HUES6 (cell line): ENCODE results near the gene DBF4B.
A peak's percentile ranks its signal among the peaks of the same experiment; 100 is the strongest.

Experiments
- H3K27ac ChIP-seq: 2 replicates; pipeline ENCODE4 v1.7.0; 2013; ENCODE audit warnings: low read depth, mild to moderate bottlenecking, low read length, inconsistent platforms
- H3K27me3 ChIP-seq: 2 replicates; pipeline ENCODE4 v1.6.1; 2013; ENCODE audit warnings: low read length; ENCODE audit not compliant: control insufficient read depth, insufficient read depth
- H3K36me3 ChIP-seq: 2 replicates; pipeline ENCODE4 v1.6.1; 2013; ENCODE audit warnings: low read length; ENCODE audit not compliant: control insufficient read depth, insufficient read depth
- H3K4me1 ChIP-seq: 2 replicates; pipeline ENCODE4 v1.6.1; 2013; ENCODE audit warnings: low read length; ENCODE audit not compliant: control insufficient read depth, insufficient read depth
- H3K4me3 ChIP-seq: 2 replicates; pipeline ENCODE4 v1.5.1; 2013; ENCODE audit warnings: low read depth, low read length
- H3K9ac ChIP-seq: one replicate; pipeline ENCODE4 v1.6.1; 2013; ENCODE audit warnings: mild to moderate bottlenecking, low read length
- H3K9me3 ChIP-seq: 2 replicates; pipeline ENCODE4 v1.6.1; 2013; ENCODE audit warnings: low read depth, low read length; ENCODE audit not compliant: control insufficient read depth, insufficient read depth

The DBF4B gene

DNA sequence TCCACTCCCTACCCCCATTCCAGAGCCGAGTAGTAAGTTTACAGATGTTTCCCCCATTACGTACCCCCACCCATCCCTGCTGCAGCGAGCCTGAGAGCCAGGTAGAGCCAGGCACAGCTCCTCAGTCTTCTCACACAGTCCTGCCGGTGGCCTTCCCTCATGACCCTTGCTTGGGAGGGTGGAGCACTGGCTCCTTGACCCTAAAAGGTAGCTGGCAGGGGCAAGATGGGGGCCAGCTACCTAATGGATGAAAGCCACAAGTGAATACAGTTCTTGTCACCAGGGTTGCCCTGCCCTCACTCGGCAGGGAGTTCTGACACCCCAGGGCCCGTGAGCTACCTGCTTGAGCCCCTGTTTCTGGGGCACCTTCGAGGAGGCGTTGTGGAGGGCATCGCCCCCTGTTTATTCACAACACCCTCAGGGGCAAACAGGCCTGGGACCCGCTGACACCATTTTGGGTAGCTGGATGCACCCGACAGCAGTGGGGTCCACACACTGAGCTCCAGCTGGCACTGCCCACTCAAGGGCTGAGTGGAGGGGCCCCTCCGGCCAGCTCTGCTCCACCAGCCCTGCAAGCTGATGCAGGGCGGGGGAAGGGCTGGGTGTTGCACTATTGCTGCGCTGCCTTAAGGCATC is 72.5 kb downstream of the DBF4B start:
- Histone ChIP-seq H3K27ac (no peak overlapping the region), H3K4me3 (no peak overlapping the region), H3K27me3 (peaks cover 22% of the 10 kb centered on the region), H3K36me3 (no peaks in the 10 kb centered on the region), H3K9me3 (no peaks in the 10 kb centered on the region), H3K4me1 (peaks cover 36% of the 10 kb centered on the region), H3K9ac (no peak overlapping the region)

DNA sequence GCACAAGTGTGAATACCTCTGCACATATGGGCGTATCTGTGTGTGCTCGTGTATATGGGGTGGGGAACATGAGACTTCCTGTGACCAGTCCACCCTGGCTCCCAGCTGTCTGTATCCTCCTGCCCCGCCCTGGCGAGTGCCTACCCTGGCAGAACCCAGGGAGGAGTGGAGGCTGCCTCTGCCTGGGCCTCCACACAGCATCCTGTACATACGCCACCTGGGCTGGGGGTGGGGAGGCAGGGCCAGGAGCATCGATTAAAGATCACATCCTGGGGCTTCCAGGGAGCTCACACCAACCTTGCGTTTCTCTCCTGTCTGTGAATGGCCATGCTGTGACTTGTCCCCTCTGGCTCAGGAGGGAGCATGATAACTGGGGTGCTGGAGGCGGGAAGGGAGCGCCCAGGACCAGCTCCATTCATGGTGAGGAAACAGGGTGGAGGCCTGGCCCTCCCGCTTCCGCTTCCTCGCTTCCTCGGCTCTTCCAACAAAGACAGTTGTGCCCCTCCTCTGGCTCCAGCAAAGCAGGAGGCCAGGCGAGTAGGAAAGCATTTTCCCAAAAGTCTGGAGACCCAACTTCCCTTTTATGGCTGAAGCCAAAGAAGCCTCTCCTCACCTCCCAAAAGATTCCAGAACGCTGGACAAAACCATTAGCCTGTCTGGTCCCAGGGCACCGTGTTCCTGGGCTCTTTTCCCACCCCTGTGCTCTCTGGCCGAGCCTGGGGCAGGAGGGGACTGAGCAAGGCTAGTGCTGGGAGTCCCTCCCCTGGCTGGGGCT is 73.3 kb downstream of the DBF4B start:
- Histone ChIP-seq H3K4me1 (peaks cover 32% of the 10 kb centered on the region), H3K9ac (no peak overlapping the region), H3K27me3 (peaks cover 14% of the 10 kb centered on the region), H3K4me3 (no peak overlapping the region), H3K27ac (no peak overlapping the region), H3K9me3 (no peaks in the 10 kb centered on the region), H3K36me3 (no peaks in the 10 kb centered on the region)

DNA sequence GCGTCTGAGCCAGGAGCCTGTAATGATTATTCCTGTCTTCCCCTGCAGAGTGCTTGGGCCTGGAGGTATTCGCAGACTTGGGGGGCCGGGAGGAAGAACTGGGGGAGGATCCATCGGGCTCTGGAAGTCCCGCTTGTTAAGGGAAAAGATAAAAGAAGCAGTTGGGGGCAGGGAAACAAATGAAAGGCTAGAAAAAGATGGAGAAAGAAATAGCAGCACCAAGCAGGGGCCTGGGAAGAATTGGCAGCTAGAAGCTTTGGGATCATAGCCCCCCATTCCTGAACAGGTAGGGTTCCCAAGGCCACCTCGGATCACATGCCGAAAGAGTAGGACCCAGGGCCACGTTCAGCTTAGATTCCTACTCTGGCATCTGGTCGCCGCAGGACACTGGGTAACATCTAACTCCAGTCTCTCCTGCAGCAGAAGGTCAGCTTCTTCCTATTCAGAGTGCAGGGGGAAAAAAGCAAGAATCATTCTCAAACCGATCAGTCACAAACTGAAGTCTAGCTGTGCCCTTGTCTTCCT is 73.9 kb downstream of the DBF4B start:
- no peak overlapping the region for H3K4me3 ChIP-seq
- peaks cover 8% of the 10 kb centered on the region for H3K27me3 ChIP-seq
- H3K9ac ChIP-seq = no peak overlapping the region
- peaks cover 32% of the 10 kb centered on the region for H3K4me1 ChIP-seq
- H3K9me3 ChIP-seq = no peaks in the 10 kb centered on the region
- no peaks in the 10 kb centered on the region for H3K36me3 ChIP-seq
- no peak overlapping the region for H3K27ac ChIP-seq

DNA sequence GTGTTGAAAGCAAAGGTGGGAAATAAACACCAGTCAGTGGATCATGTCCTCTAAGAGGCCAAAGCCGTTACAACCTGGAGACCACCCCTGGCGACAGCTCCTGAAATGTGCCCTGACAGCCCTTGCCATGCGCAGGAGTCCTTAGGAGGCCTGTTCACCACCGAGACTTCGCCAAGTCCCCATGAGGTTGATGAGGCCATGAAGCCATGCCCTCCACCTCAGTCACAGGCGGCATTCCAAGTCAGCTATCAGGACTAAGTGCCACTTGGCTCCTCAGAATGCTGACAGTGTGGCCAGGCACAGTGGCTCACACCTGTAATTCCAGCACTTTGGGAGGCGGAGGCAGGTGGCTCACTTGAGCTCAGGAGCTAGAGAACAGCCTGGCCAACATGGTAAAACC is 77.5 kb downstream of the DBF4B start:
- Histone ChIP-seq H3K9ac (no peak overlapping the region), H3K4me3 (no peak overlapping the region), H3K9me3 (no peaks in the 10 kb centered on the region), H3K36me3 (no peaks in the 10 kb centered on the region), H3K27me3 (no peaks in the 10 kb centered on the region), H3K27ac (no peak overlapping the region), H3K4me1 (peaks cover 19% of the 10 kb centered on the region)

DNA sequence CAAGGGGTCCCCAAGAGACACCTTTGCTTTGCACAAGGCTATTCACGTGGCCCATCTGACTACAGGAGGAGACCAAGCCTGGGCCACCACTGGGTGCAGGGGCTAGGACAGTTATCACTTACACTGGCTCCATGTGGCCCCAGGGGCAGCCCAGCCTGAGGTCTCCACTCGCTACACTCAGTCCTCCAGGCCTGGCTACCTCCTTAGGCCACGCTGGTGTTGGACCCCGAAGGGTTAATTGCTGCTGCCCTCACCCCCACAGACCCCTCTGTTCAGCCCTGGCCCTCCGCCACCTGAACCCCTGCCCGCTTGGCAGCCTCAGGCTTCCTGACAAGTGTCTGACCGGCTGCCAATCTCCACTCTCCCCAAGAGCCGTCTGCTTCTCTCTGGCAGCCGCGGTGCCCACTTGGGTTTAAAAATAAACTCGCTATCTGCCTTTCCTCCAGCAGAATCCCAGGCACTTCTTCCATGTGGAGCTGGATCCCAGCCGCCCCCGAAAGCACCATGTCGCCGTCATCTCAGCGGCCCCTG is 78.2 kb downstream of the DBF4B start:
- no peak overlapping the region for H3K27ac ChIP-seq
- no peaks in the 10 kb centered on the region for H3K36me3 ChIP-seq
- H3K9ac ChIP-seq = no peak overlapping the region
- peaks cover 12% of the 10 kb centered on the region for H3K4me1 ChIP-seq
- H3K4me3 ChIP-seq = no peak overlapping the region
- no peaks in the 10 kb centered on the region for H3K27me3 ChIP-seq
- no peaks in the 10 kb centered on the region for H3K9me3 ChIP-seq

DNA sequence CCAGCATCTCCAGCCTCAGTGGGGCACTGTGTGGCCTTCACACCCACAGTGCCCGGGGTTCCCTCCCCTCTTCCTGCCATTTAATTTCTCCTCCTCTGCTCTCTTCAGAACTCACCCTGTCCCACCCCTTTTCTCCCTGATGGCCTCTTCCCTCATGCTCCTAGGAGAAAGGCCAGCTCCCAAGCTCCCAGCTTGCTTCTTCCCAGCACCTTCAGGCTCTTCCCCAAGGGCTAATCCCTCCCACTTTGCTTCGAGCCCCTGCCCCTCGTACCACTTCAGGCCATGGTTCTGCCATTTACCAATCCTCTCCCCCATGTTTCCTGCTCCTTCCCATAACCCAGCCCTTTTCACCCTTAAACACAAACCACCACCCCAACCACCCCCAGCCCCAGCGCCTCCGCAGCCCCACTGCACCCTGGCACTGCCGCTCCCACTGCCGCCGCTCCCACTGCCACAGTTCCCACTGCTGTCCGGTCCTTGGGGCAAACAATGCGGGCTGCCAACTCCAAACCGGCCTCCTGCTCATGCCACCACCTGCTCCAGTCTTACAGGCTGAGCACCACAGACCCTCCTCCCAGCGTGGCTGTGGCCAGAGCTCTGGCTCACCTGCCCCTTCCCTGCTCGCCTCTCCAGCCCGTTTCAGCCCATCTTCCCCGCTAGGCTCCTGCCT is 78.9 kb downstream of the DBF4B start:
- H3K4me1 ChIP-seq = peaks cover 4% of the 10 kb centered on the region
- no peak overlapping the region for H3K9ac ChIP-seq
- H3K9me3 ChIP-seq = no peaks in the 10 kb centered on the region
- H3K36me3 ChIP-seq = no peaks in the 10 kb centered on the region
- no peak overlapping the region for H3K27ac ChIP-seq
- no peaks in the 10 kb centered on the region for H3K27me3 ChIP-seq
- H3K4me3 ChIP-seq = no peak overlapping the region

DNA sequence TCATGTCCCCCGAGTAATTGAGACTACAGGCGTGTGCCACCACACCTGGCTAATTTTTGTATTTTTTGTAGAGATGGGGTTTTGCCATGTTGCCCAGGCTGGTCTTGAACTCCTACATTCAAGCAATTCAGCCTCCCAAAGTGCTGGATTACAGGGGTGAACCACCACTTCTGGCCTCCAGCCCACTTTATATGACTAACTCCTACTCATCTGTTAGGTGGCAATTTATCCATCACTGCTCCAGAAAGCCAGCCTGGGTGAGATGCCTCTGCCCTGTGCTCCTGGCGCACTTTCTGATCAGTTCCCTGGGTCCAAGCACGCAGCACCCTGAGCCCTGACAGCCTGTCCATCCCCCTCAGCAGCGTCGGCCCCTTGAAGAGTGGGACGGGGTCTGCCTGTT is 79.7 kb downstream of the DBF4B start:
- no peaks in the 10 kb centered on the region for H3K36me3 ChIP-seq
- no peak overlapping the region for H3K4me3 ChIP-seq
- H3K9me3 ChIP-seq = no peaks in the 10 kb centered on the region
- H3K4me1 ChIP-seq = no peaks in the 10 kb centered on the region
- no peak overlapping the region for H3K27ac ChIP-seq
- no peaks in the 10 kb centered on the region for H3K27me3 ChIP-seq
- H3K9ac ChIP-seq = no peak overlapping the region

DNA sequence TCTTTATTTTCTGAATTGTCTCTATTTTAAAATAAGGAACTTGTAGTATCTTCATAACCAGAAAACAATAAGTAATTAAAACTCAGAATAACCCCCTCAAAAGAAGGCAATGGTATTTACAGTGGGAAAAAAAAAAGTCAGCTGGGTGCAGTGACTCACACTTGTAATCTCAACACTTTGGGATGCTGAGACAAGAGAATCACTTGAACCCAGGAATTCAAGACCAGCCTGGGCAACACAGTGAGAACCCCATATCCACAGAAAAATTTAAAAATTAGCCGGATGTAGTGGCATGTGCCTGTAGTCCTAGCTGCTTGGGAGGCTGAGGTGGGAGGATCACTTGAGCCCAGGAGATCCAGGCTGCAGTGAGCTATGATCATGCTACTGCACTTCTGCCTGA is 83.8 kb downstream of the DBF4B start:
- no peak overlapping the region for H3K27ac ChIP-seq
- H3K27me3 ChIP-seq = no peaks in the 10 kb centered on the region
- no peak overlapping the region for H3K9ac ChIP-seq
- H3K36me3 ChIP-seq = peaks cover 7% of the 10 kb centered on the region; the same call in 1 of the 2 replicates
- no peaks in the 10 kb centered on the region for H3K9me3 ChIP-seq
- H3K4me1 ChIP-seq = peaks cover 16% of the 10 kb centered on the region
- H3K4me3 ChIP-seq = no peak overlapping the region

DNA sequence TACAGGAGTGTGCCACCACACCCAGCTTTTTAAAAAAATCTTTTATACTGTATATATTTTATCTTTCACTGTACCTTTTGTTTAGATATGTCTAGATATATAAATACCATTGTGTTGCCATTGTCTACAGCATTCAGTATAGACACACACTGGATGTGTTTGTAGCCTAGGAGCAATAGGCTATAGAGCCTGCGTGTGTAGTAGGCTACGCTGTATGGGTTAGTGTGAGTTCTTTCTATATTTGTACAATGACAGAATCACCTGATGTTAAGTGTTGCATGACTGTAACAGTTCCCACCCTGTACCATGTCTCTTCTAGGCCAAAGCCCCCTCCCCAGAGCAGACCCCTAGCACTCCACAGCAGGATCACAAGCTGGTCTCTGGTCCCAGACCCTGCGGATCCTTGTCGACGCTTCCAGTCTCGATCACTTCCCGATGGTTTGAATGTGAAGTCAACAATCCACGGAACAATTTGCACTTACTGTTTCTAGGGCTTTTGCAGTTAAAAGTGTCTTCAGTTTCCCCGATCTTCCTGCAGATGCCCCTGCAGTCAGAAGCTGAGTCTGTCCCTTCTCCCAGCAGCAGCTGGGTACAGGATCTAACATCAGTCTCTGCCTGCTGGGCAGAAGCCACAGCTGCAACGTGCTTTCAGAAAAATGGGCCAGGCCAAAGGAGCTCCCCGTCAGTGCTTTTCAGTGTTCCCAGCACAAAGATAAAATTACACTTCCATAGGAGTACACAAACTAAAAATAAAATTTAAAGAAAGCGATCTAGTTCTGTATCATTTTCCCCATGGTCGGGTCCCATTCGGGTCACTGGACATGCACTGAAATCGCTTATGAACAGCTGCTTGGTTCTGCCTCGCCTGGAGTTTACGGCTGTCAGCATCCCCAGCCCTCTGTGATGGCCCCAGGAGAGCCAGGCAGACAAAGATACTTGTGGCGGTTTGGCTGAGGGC is 85.7 kb downstream of the DBF4B start:
- H3K4me3 ChIP-seq = no peak overlapping the region
- no peaks in the 10 kb centered on the region for H3K27me3 ChIP-seq
- H3K27ac ChIP-seq = no peak overlapping the region
- peaks cover 15% of the 10 kb centered on the region; the same call in 1 of the 2 replicates for H3K36me3 ChIP-seq
- peak overlapping the region; percentile 37 for H3K9ac ChIP-seq
- no peaks in the 10 kb centered on the region for H3K9me3 ChIP-seq
- H3K4me1 ChIP-seq = peaks cover 16% of the 10 kb centered on the region

DNA sequence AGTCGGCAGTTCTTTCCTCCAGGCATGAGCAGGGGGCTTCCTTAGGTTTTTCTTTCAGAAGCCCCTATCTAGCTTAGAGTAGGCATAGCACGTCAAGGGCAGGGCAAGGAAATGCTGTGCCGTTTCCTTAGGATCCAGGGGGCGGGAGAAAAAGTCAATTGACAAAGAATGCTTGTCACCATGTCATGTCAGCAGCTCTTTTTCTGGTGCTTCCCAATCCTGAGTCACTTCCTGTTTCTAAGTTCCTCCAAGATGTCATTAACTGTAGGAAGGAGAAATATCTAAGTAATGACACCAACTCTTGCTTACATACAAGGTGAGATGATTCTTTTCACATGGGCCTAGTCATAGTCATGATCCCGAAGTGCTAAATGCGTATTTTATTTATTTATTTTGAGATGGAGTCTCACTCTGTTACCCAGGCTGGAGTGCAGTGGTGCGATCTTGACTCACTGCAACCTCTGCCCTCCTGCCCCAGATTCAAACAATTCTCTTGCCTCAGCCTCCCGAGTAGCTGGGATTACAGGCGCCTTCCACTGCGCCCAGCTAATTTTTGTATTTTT is 86.5 kb downstream of the DBF4B start:
- peak overlapping the region; percentile 37 for H3K9ac ChIP-seq
- H3K27ac ChIP-seq = no peak overlapping the region
- H3K27me3 ChIP-seq = no peaks in the 10 kb centered on the region
- H3K4me1 ChIP-seq = peaks cover 16% of the 10 kb centered on the region
- peaks cover 20% of the 10 kb centered on the region for H3K36me3 ChIP-seq
- H3K9me3 ChIP-seq = no peaks in the 10 kb centered on the region
- H3K4me3 ChIP-seq = no peak overlapping the region
